Esophagus (tissue), 2 donors: Measurements from ENCODE around the gene CHAC1. TPM values are rescaled to one million over a fixed set of nuclear protein-coding genes. Genes with fewer than 3 reads are reported as not detected.

Source experiments
- H3K27ac ChIP-seq, 2 donors: one replicate each; pipeline ENCODE4 v1.5.1; 2013; ENCODE audit warnings: low read depth in 2 of 2, mild to moderate bottlenecking in 2 of 2, inconsistent platforms in 1 of 2, low read length in 1 of 2, moderate library complexity in 1 of 2
- H3K27me3 ChIP-seq, 2 donors: one replicate each; pipeline ENCODE4 v1.6.1; 2013; ENCODE audit warnings: low read length in 2 of 2, control low read depth in 1 of 2, mild to moderate bottlenecking in 1 of 2; ENCODE audit not compliant: insufficient read depth in 2 of 2, control insufficient read depth in 1 of 2
- H3K36me3 ChIP-seq, 2 donors: one replicate each; pipeline ENCODE4 v1.6.1; 2013; ENCODE audit warnings: low read length in 1 of 2; ENCODE audit not compliant: control insufficient read depth in 2 of 2, insufficient read depth in 2 of 2
- H3K4me1 ChIP-seq, 2 donors: one replicate each; pipeline ENCODE4 v1.6.1; 2013; ENCODE audit warnings: low read length in 1 of 2; ENCODE audit not compliant: control insufficient read depth in 2 of 2, insufficient read depth in 2 of 2
- H3K4me3 ChIP-seq, 2 donors: one replicate each; pipeline ENCODE4 v1.5.1; 2013; ENCODE audit warnings: low read length in 2 of 2, mild to moderate bottlenecking in 2 of 2, low read depth in 1 of 2, moderate library complexity in 1 of 2
- H3K9me3 ChIP-seq, 2 donors: one replicate each; pipeline ENCODE4 v1.6.1; 2013; ENCODE audit warnings: mild to moderate bottlenecking in 2 of 2, low read depth in 1 of 2, low read length in 1 of 2, moderate library complexity in 1 of 2; ENCODE audit not compliant: control insufficient read depth in 2 of 2, insufficient read depth in 1 of 2
- WGBS, 2 donors: extraction: QIAGEN DNeasy Blood & Tissue Kit; methylation state at CpG; one replicate each; pipeline ENCODE4 v1.1.7; 2013; 5-methylcytosine and 5-hydroxymethylcytosine counted together
- polyA plus RNA-seq, 2 donors: library from polyadenylated mRNA; stranded (reverse); fragments of 200-250 nt; gene quantifications; one replicate each; pipeline ENCODE4 v1.2.3, GENCODE V29; 2013
- donor health status: healthy with polysubstance abuse.
- donor health status: Bipolar disorder and iron deficiency.

CHAC1 gene
- polyA plus RNA-seq, 2 donors = 21.1 to 70.9 TPM

DNA sequence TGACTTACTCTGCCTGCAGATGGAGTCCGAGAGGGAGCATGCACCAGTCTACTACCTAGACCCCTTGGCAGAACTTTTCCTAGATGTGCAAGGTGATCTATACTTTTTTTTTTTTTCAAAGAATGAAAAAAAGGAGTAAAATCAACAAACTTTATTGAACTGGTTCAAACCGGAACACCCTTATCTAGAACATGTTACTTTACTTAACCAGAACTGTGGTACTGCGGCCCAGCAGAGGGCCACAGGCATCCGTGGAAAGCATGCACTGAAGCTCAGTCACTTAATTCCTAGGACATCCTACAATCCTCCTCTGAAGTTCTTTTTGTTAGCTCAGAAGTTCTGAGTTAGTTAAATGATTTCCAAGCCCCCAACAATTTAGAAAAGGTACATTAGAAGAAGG, 21.6 kb downstream of the CHAC1 start:
- Histone ChIP-seq H3K36me3 (peaks cover 9 to 21% of the 10 kb centered on the region in 2 donors), H3K27me3 (no peaks in the 10 kb centered on the region), H3K9me3 (no peaks in the 10 kb centered on the region), H3K27ac (no peak overlapping the region), H3K4me1 (no peaks in the 10 kb centered on the region), H3K4me3 (no peak overlapping the region)
- 74 to 87% methylated on average over 4 of the region's 4 CpGs for WGBS, 2 donors

- Histone ChIP-seq H3K27ac (no peak overlapping the region), H3K4me3 (no peak overlapping the region), H3K36me3 (peaks cover 15 to 35% of the 10 kb centered on the region in 2 donors), H3K9me3 (no peaks in the 10 kb centered on the region), H3K4me1 (no peaks in the 10 kb centered on the region), H3K27me3 (no peaks in the 10 kb centered on the region)
- WGBS, 2 donors = 79 to 82% methylated on average over 7 of the region's 7 CpGs
Observed at GRCh38 chr15:40976819-40977218, 23.5 kb downstream of the CHAC1 start.

GRCh38 chr15:40978141-40978540, 24.9 kb downstream of the CHAC1 start:
- Histone ChIP-seq H3K36me3 (peaks cover 18 to 43% of the 10 kb centered on the region in 2 donors), H3K27ac (no peak overlapping the region), H3K4me1 (no peaks in the 10 kb centered on the region), H3K27me3 (no peaks in the 10 kb centered on the region), H3K4me3 (no peak overlapping the region), H3K9me3 (no peaks in the 10 kb centered on the region)
- WGBS, 2 donors = 74 to 92% methylated on average over 2 of the region's 2 CpGs

DNA sequence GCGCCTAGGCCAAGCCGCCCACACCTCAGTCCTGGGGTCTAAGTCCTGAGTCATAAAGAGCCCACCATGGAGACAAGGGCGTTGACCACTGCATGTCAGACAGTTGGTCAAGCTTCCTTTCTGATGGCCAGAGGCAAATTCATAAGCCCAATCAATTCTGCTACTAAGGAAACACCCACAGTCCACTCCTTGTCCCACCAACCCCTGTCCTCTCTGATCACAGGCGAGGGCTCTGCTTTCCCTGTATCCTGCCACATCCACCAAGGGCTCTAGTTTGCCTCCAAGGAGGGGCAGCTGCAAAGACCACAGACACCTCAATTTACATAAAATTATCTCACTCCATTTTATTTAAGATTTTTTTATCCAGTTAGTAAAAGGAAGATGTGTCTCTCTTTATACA, 25.3 kb downstream of the CHAC1 start:
- WGBS, 2 donors = 96 to 99% methylated on average over 4 of the region's 4 CpGs
- H3K27ac ChIP-seq = no peak overlapping the region
- H3K36me3 ChIP-seq = peaks cover 17 to 44% of the 10 kb centered on the region in 2 donors
- H3K4me1 ChIP-seq = no peaks in the 10 kb centered on the region
- no peaks in the 10 kb centered on the region for H3K9me3 ChIP-seq
- no peak overlapping the region for H3K4me3 ChIP-seq
- no peaks in the 10 kb centered on the region for H3K27me3 ChIP-seq

DNA sequence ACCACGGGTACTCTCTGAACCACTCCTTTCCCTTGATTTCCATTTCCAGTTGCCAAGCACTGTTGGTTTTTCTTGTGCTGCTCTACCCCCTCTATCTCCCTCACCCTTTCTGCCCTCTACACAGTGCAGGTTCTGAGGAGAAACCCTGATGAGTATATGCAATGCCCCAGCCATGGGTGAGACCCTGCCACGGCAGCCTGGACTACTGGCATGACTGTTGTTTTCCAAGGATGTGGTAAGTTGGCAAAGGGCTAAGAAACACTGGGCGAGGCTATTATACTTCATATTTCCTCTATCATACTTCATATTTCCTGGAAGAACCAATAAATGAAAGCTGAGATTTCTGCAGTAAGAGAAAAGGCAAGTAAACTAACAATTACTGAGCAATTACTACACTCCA, 27.9 kb downstream of the CHAC1 start:
- Histone ChIP-seq H3K4me3 (no peak overlapping the region), H3K9me3 (no peaks in the 10 kb centered on the region), H3K27ac (no peak overlapping the region), H3K4me1 (no peaks in the 10 kb centered on the region), H3K27me3 (no peaks in the 10 kb centered on the region), H3K36me3 (peaks cover 21 to 54% of the 10 kb centered on the region in 2 donors)
- 70 to 73% methylated on average over 3 of the region's 3 CpGs for WGBS, 2 donors

- 83 to 86% methylated on average over 13 of the region's 13 CpGs for WGBS, 2 donors
- peaks cover 21 to 51% of the 10 kb centered on the region in 2 donors for H3K36me3 ChIP-seq
- H3K9me3 ChIP-seq = no peaks in the 10 kb centered on the region
- no peak overlapping the region for H3K27ac ChIP-seq
- H3K4me3 ChIP-seq = no peak overlapping the region
- H3K4me1 ChIP-seq = no peaks in the 10 kb centered on the region
- H3K27me3 ChIP-seq = no peaks in the 10 kb centered on the region
Observed at GRCh38 chr15:40982855-40983254, 29.6 kb downstream of the CHAC1 start.

GRCh38 chr15:40984406-40984805, 31.1 kb downstream of the CHAC1 start:
- Histone ChIP-seq H3K9me3 (no peaks in the 10 kb centered on the region), H3K36me3 (peaks cover 20 to 44% of the 10 kb centered on the region in 2 donors)
- WGBS, 2 donors = 96 to 97% methylated on average over 5 of the region's 5 CpGs

GRCh38 chr15:40984964-40985363, 31.7 kb downstream of the CHAC1 start:
- no peaks in the 10 kb centered on the region for H3K27me3 ChIP-seq
- no peaks in the 10 kb centered on the region for H3K4me1 ChIP-seq
- H3K4me3 ChIP-seq = no peak overlapping the region
- 92 to 96% methylated on average over 4 of the region's 4 CpGs for WGBS, 2 donors
- H3K27ac ChIP-seq = no peak overlapping the region
- H3K9me3 ChIP-seq = no peaks in the 10 kb centered on the region
- peaks cover 15 to 38% of the 10 kb centered on the region in 2 donors for H3K36me3 ChIP-seq

More at GRCh38 chr15:40984406-40984805, 31.1 kb downstream of the CHAC1 start:
- no peak overlapping the region for H3K27ac ChIP-seq
- H3K27me3 ChIP-seq = no peaks in the 10 kb centered on the region
- no peaks in the 10 kb centered on the region for H3K4me1 ChIP-seq
- H3K4me3 ChIP-seq = no peak overlapping the region

GRCh38 chr15:40985541-40986330, 32.5 kb downstream of the CHAC1 start:
- no peak overlapping the region for H3K4me3 ChIP-seq
- 89 to 90% methylated on average over 6 of the region's 6 CpGs for WGBS, 2 donors
- H3K36me3 ChIP-seq = peaks cover 13 to 38% of the 10 kb centered on the region in 2 donors
- no peak overlapping the region for H3K27ac ChIP-seq
- no peaks in the 10 kb centered on the region for H3K9me3 ChIP-seq
- no peaks in the 10 kb centered on the region for H3K27me3 ChIP-seq
- H3K4me1 ChIP-seq = no peaks in the 10 kb centered on the region

DNA sequence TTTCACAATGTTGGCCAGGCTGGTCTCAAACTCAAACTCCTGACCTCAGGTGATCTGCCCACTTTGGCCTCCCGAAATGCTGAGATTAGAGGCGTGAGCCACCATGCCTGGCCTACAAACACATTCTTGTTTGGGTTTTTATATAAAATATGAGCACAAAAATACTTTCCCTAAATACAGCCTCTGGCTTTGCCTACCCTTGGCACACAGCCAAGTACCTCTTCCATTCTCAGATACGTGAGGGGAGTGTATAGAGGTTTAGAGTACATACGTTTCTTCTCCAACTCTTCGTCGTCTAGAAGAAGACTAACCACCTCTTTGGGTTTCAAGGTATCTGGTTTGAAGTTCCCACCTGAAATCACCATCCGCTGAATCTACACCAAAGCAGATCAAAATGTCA, 33.5 kb downstream of the CHAC1 start:
- WGBS, 2 donors = 89 to 92% methylated on average over 7 of the region's 7 CpGs
- Histone ChIP-seq H3K36me3 (peaks cover 9 to 34% of the 10 kb centered on the region in 2 donors), H3K27me3 (no peaks in the 10 kb centered on the region), H3K4me1 (no peaks in the 10 kb centered on the region), H3K9me3 (no peaks in the 10 kb centered on the region), H3K27ac (no peak overlapping the region), H3K4me3 (no peak overlapping the region)
